ENCODE measurements around the gene DNHD1. TPM values are rescaled to one million over a fixed set of nuclear protein-coding genes. Genes with fewer than 3 reads are reported as not detected.
A peak's percentile ranks its signal among the peaks of the same experiment; 100 is the strongest.

DNHD1 gene
- polyA plus RNA-seq, 3 donors, result 0.24 to 21.0 (median 0.59) TPM

DNA sequence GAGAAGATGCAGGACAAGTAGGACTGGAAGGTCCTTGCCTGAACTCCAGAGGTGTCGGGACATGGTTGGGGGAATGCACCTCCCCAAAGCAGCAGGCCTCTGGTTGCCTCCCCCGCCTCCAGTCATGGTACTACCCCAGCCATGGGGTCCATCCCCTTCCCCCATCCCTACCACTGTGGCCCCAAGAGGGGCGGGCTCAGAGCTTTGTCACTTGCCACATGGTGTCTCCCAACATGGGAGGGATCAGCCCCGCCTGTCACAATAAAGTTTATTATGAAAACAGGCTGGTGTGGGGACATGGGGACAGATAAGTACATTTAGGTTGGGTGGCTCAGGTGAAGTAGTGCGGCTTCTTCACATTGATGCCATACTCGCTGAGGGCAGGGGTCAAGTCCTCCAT, 113.5 kb downstream of the DNHD1 start:
- Mint-ChIP-seq H3K9me3 (no peaks in the 10 kb centered on the region), H3K36me3 (peaks cover 42 to 51% of the 10 kb centered on the region in 2 donors), H3K4me1 (peaks cover 19% of the 10 kb centered on the region), H3K27me3 (ENCODE audit: low read depth in 3 of 3) (no peaks in the 10 kb centered on the region), H3K4me3 (no peak overlapping the region), H3K27ac (peak overlapping the region in 5 of 7 donors; percentile 77 to 96 (median 95))
- Histone ChIP-seq H3K36me3 (replicated peaks in 1 of 2; ENCODE audit: control insufficient read depth in 1 of 2, insufficient read depth in 2 of 2, low read length in 2 of 2) (peaks cover 60 to 63% of the 10 kb centered on the region in 2 donors), H3K27me3 (ENCODE audit: control insufficient read depth in 2 of 2, insufficient read depth in 2 of 2, low read length in 2 of 2) (no peaks in the 10 kb centered on the region), H3K9me3 (replicated peaks in 1 of 2; ENCODE audit: control insufficient read depth in 1 of 2, insufficient read depth in 1 of 2, low read length in 2 of 2) (no peaks in the 10 kb centered on the region), H3K4me2 (replicated peaks; ENCODE audit: extremely low read depth, low read length, poor library complexity, severe bottlenecking) (peak overlapping the region; percentile 96), H3K9ac (ENCODE audit: insufficient read depth, low read length, poor library complexity, severe bottlenecking) (no peak overlapping the region), H3K79me2 (ENCODE audit: insufficient read depth, low read length) (peaks cover 68% of the 10 kb centered on the region), H2AFZ (ENCODE audit: insufficient read depth, low read depth, low read length, poor library complexity, severe bottlenecking) (no peak overlapping the region), H3K4me3 (replicated peaks in 1 of 3; ENCODE audit: low read depth in 2 of 3, low read length in 3 of 3) (peak overlapping the region in 1 of 3 experiments; percentile 87), H3K4me1 (ENCODE audit: control insufficient read depth in 1 of 2, insufficient read depth in 2 of 2, low read length in 2 of 2) (peaks cover 54 to 59% of the 10 kb centered on the region in 2 donors), H3K27ac (ENCODE audit: low read depth in 1 of 2, low read length in 2 of 2) (peak overlapping the region; percentile 74 to 99), H4K20me1 (ENCODE audit: insufficient read depth, low read length) (peaks cover 33% of the 10 kb centered on the region)
- no peak for TF ChIP-seq CTCF (IDR thresholded peaks at IDR 0.05)
- DNase-seq, result no peak
- intact Hi-C loops (cut with micrococcal nuclease), result loop anchor here (5.0 to 10.0 kb wide), 5 partner anchors 42 to 378 kb away; partner anchors contain the start of genes FHIP1B (in 2 of the 2), ARFIP2 (in 1 of the 2), CNGA4 (in 1 of the 2) and SMPD1 (in 1 of the 2)
- WGBS (ENCODE audit: insufficient coverage), result 97% methylated on average over 3 of the region's 6 CpGs

- H3K27me3 ChIP-seq (ENCODE audit: control insufficient read depth in 2 of 2, insufficient read depth in 2 of 2, low read length in 2 of 2), result no peaks in the 10 kb centered on the region
- peak overlapping the region; percentile 93 for H3K9ac ChIP-seq (ENCODE audit: insufficient read depth, low read length, poor library complexity, severe bottlenecking)
- no peaks in the 10 kb centered on the region for H3K27me3 Mint-ChIP-seq (ENCODE audit: low read depth in 3 of 3)
- H3K36me3 Mint-ChIP-seq, result peaks cover 42 to 44% of the 10 kb centered on the region in 2 donors
- peak overlapping the region; percentile 74 to 99 for H3K27ac ChIP-seq (ENCODE audit: low read depth in 1 of 2, low read length in 2 of 2)
- no peak for DNase-seq
- peaks cover 67 to 71% of the 10 kb centered on the region in 2 donors for H3K36me3 ChIP-seq (replicated peaks in 1 of 2; ENCODE audit: control insufficient read depth in 1 of 2, insufficient read depth in 2 of 2, low read length in 2 of 2)
- TF ChIP-seq CTCF (IDR thresholded peaks at IDR 0.05), result no peak
- peak overlapping the region; percentile 96 for H3K4me2 ChIP-seq (replicated peaks; ENCODE audit: extremely low read depth, low read length, poor library complexity, severe bottlenecking)
- H3K9me3 ChIP-seq (replicated peaks in 1 of 2; ENCODE audit: control insufficient read depth in 1 of 2, insufficient read depth in 1 of 2, low read length in 2 of 2), result no peaks in the 10 kb centered on the region
- peaks cover 29% of the 10 kb centered on the region for H4K20me1 ChIP-seq (ENCODE audit: insufficient read depth, low read length)
- H3K4me1 Mint-ChIP-seq, result peaks cover 27% of the 10 kb centered on the region
- H3K27ac Mint-ChIP-seq, result peak overlapping the region in 6 of 7 donors; percentile 90 to 96 (median 95)
- peak overlapping the region; percentile 57 for H2AFZ ChIP-seq (ENCODE audit: insufficient read depth, low read depth, low read length, poor library complexity, severe bottlenecking)
- peaks cover 68% of the 10 kb centered on the region for H3K79me2 ChIP-seq (ENCODE audit: insufficient read depth, low read length)
- peak overlapping the region; percentile 86 to 93 for H3K4me3 Mint-ChIP-seq
- 7% methylated on average over 32 of the region's 39 CpGs for WGBS (ENCODE audit: insufficient coverage)
- intact Hi-C loops (cut with micrococcal nuclease), result loop anchor here (5.0 to 10.0 kb wide), 5 partner anchors 41 to 379 kb away; partner anchors contain the start of genes FHIP1B (in 2 of the 2), ARFIP2 (in 1 of the 2), CNGA4 (in 1 of the 2) and SMPD1 (in 1 of the 2)
- H3K4me1 ChIP-seq (ENCODE audit: control insufficient read depth in 1 of 2, insufficient read depth in 2 of 2, low read length in 2 of 2), result peaks cover 47 to 56% of the 10 kb centered on the region in 2 donors
- peak overlapping the region; percentile 69 to 87 (median 76) for H3K4me3 ChIP-seq (replicated peaks in 1 of 3; ENCODE audit: low read depth in 2 of 3, low read length in 3 of 3)
- no peaks in the 10 kb centered on the region for H3K9me3 Mint-ChIP-seq
Observed at GRCh38 chr11:6611092-6611962, 114.2 kb downstream of the DNHD1 start.
